Measurements from ENCODE around the gene NUP214.
"Not testable (repeated sequence)": the region's sequence is repeated elsewhere in the genome, so short reads cannot be mapped to it uniquely, and the experiment has no call there.

Gene NUP214

DNA sequence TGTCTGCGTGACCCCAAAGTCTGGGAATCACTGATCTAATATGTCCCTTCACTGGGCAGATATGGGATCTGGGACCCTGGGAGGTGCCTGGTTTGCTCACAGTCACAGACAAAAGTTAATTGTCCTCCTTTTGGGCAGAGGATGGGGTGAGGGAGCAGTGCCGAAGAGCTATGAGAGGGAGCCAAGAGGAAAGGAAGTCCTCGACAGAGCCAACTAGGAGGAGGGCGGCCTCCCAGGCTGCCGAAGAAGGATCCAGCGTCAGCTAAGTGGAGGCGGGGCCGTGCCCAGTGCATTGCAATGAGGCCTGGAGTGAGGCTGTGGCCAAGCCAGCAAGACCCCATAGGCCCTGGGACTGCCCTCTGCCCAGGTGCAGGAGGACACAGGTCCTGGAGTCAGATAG, 17.6 kb upstream of the NUP214 start:
- H3K4me3 ChIP-seq (ENCODE audit: extremely low read depth, insufficient read depth, low read length, poor library complexity, severe bottlenecking) = no peak overlapping the region
- no peak overlapping the region for H3K27ac ChIP-seq (ENCODE audit: low read depth, low read length, severe bottlenecking)
- 90 to 91% methylated on average over 4 to 8 of the region's 8 CpGs for WGBS, 2 experiments (ENCODE audit: insufficient coverage in 2 of 2)
- H3K36me3 ChIP-seq (ENCODE audit: control insufficient read depth, insufficient read depth, low read length) = peaks cover 3% of the 10 kb centered on the region
- peaks cover 12% of the 10 kb centered on the region for H3K4me1 ChIP-seq (ENCODE audit: control insufficient read depth, insufficient read depth, low read length, poor library complexity, severe bottlenecking)
- H3K9me3 ChIP-seq (ENCODE audit: control insufficient read depth, low read length) = no peaks in the 10 kb centered on the region

- Histone ChIP-seq H3K27ac (ENCODE audit: low read depth, low read length, severe bottlenecking) (peak overlapping the region; percentile 84), H3K4me3 (ENCODE audit: extremely low read depth, insufficient read depth, low read length, poor library complexity, severe bottlenecking) (no peak overlapping the region), H3K36me3 (ENCODE audit: control insufficient read depth, insufficient read depth, low read length) (no peaks in the 10 kb centered on the region), H3K9me3 (ENCODE audit: control insufficient read depth, low read length) (no peaks in the 10 kb centered on the region), H3K4me1 (ENCODE audit: control insufficient read depth, insufficient read depth, low read length, poor library complexity, severe bottlenecking) (peaks cover 12% of the 10 kb centered on the region)
- 58 to 59% methylated on average over 7 to 9 of the region's 10 CpGs for WGBS, 2 experiments (ENCODE audit: insufficient coverage in 2 of 2)
These were observed 14.1 kb upstream of the NUP214 start for GRCh38 chr9:131111186-131111853.

GRCh38 chr9:131111854-131112311, 13.5 kb upstream of the NUP214 start:
- 48 to 54% methylated on average over 12 to 23 of the region's 25 CpGs for WGBS, 2 experiments (ENCODE audit: insufficient coverage in 2 of 2)
- Histone ChIP-seq H3K4me3 (ENCODE audit: extremely low read depth, insufficient read depth, low read length, poor library complexity, severe bottlenecking) (no peak overlapping the region), H3K9me3 (ENCODE audit: control insufficient read depth, low read length) (no peaks in the 10 kb centered on the region), H3K27ac (ENCODE audit: low read depth, low read length, severe bottlenecking) (peak overlapping the region; percentile 84), H3K4me1 (ENCODE audit: control insufficient read depth, insufficient read depth, low read length, poor library complexity, severe bottlenecking) (peaks cover 12% of the 10 kb centered on the region), H3K36me3 (ENCODE audit: control insufficient read depth, insufficient read depth, low read length) (no peaks in the 10 kb centered on the region)

DNA sequence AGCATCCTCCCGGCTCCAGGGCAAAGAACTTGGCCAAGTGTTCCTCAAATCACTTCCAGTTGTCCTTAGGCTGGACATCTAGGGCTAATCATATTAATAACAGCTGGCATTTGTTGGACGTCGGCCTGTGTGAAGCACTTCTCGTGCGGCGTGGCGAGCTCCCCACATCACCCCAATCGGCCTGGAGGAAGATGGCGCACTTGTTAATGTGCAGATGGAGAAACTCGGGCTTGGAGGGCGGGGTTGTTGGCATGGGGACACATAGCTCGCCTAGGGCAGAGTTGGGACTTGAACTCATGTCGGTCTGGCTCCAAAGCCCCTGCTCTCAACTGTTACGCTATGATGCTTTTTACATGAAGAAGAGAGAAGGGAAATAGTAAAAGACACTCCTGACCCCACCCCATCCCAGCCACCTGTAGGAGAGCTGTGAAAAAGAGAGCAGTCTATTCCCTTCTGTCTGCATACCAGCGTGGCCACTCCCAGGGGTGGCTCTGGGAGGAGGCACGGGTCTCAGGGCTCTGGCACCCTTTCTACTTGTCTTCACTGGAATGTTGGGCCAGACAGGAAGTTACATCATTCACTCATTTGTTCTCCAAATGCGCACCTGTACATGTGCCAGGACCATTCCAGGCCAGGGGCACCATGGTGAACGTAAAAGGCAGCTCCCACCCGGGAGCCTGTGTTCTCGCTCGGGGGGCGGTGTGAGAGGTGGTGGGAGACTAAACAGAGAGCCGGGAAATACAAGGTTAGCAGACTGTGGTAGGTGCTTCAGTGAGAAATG, 12.8 kb upstream of the NUP214 start:
- Histone ChIP-seq H3K36me3 (ENCODE audit: control insufficient read depth, insufficient read depth, low read length) (no peaks in the 10 kb centered on the region), H3K9me3 (ENCODE audit: control insufficient read depth, low read length) (no peaks in the 10 kb centered on the region), H3K27ac (ENCODE audit: low read depth, low read length, severe bottlenecking) (peak overlapping the region; percentile 84), H3K4me1 (ENCODE audit: control insufficient read depth, insufficient read depth, low read length, poor library complexity, severe bottlenecking) (peaks cover 12% of the 10 kb centered on the region), H3K4me3 (ENCODE audit: extremely low read depth, insufficient read depth, low read length, poor library complexity, severe bottlenecking) (no peak overlapping the region)
- WGBS, 2 experiments (ENCODE audit: insufficient coverage in 2 of 2) = 91 to 97% methylated on average over 21 of the region's 23 CpGs

- Histone ChIP-seq H3K27ac (ENCODE audit: low read depth, low read length, severe bottlenecking) (no peak overlapping the region), H3K9me3 (ENCODE audit: control insufficient read depth, low read length) (no peaks in the 10 kb centered on the region), H3K4me1 (ENCODE audit: control insufficient read depth, insufficient read depth, low read length, poor library complexity, severe bottlenecking) (peaks cover 12% of the 10 kb centered on the region), H3K4me3 (ENCODE audit: extremely low read depth, insufficient read depth, low read length, poor library complexity, severe bottlenecking) (no peak overlapping the region), H3K36me3 (ENCODE audit: control insufficient read depth, insufficient read depth, low read length) (no peaks in the 10 kb centered on the region)
- 93 to 100% methylated on average over 3 of the region's 8 CpGs for WGBS, 2 experiments (ENCODE audit: insufficient coverage in 2 of 2)
These were observed 11.7 kb upstream of the NUP214 start for GRCh38 chr9:131113655-131114054.

GRCh38 chr9:131114084-131114535, 11.3 kb upstream of the NUP214 start:
- Histone ChIP-seq H3K4me1 (ENCODE audit: control insufficient read depth, insufficient read depth, low read length, poor library complexity, severe bottlenecking) (peaks cover 12% of the 10 kb centered on the region), H3K9me3 (ENCODE audit: control insufficient read depth, low read length) (no peaks in the 10 kb centered on the region), H3K4me3 (ENCODE audit: extremely low read depth, insufficient read depth, low read length, poor library complexity, severe bottlenecking) (no peak overlapping the region), H3K36me3 (ENCODE audit: control insufficient read depth, insufficient read depth, low read length) (no peaks in the 10 kb centered on the region), H3K27ac (ENCODE audit: low read depth, low read length, severe bottlenecking) (no peak overlapping the region)
- 97% methylated on average over 8 of the region's 8 CpGs for WGBS, 2 experiments (ENCODE audit: insufficient coverage in 2 of 2)

GRCh38 chr9:131115360-131115742, 10.0 kb upstream of the NUP214 start:
- WGBS, 2 experiments (ENCODE audit: insufficient coverage in 2 of 2) = 89 to 97% methylated on average over 1 to 3 of the region's 6 CpGs
- H3K27ac ChIP-seq (ENCODE audit: low read depth, low read length, severe bottlenecking); H3K36me3 ChIP-seq (ENCODE audit: control insufficient read depth, insufficient read depth, low read length); H3K4me1 ChIP-seq (ENCODE audit: control insufficient read depth, insufficient read depth, low read length, poor library complexity, severe bottlenecking); H3K9me3 ChIP-seq (ENCODE audit: control insufficient read depth, low read length); H3K4me3 ChIP-seq (ENCODE audit: extremely low read depth, insufficient read depth, low read length, poor library complexity, severe bottlenecking): not testable (repeated sequence)

- no peak overlapping the region for H3K4me3 ChIP-seq (ENCODE audit: extremely low read depth, insufficient read depth, low read length, poor library complexity, severe bottlenecking)
- H3K4me1 ChIP-seq (ENCODE audit: control insufficient read depth, insufficient read depth, low read length, poor library complexity, severe bottlenecking) = peaks cover 6% of the 10 kb centered on the region
- H3K36me3 ChIP-seq (ENCODE audit: control insufficient read depth, insufficient read depth, low read length) = peaks cover 7% of the 10 kb centered on the region
- WGBS, 2 experiments (ENCODE audit: insufficient coverage in 2 of 2) = 96 to 98% methylated on average over 17 to 21 of the region's 22 CpGs
- no peaks in the 10 kb centered on the region for H3K9me3 ChIP-seq (ENCODE audit: control insufficient read depth, low read length)
- peak overlapping the region; percentile 62 for H3K27ac ChIP-seq (ENCODE audit: low read depth, low read length, severe bottlenecking)
These were observed 8.9 kb upstream of the NUP214 start for GRCh38 chr9:131116281-131117120.

DNA sequence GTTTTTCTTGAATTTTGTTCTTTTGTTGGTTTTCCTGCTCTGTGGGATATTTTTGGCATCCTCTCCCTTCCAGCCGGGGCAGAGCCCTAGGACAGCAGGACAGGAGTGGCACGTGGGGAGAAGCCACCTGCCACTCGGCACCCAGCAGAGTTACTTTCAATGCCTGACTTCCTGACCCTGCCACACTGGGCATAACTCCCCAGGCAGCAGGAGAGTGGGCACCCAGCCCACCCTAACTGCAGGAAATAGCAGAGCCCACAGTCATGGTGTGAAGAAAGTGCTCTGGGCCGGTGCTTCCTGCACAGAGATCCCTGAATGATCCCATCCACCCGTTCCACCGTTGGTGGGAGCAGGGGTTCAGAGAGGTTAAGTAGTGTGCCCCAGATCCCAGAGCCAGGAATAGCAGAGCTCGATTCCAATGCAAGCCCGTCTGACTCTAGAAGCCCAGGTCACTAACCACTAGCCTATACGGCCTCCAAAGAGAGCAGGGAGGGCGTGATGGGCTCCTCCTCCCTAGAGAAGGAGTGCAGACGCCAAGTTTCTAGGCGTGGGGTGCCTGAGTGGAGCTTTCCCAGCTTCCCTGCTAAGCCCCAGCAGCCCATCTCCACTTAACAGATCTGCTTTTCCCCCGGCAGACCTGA, 8.1 kb upstream of the NUP214 start:
- H3K4me3 ChIP-seq (ENCODE audit: extremely low read depth, insufficient read depth, low read length, poor library complexity, severe bottlenecking) = no peak overlapping the region
- WGBS, 2 experiments (ENCODE audit: insufficient coverage in 2 of 2) = 90 to 96% methylated on average over 8 to 11 of the region's 13 CpGs

GRCh38 chr9:131117762-131118145, 7.6 kb upstream of the NUP214 start:
- WGBS, 2 experiments (ENCODE audit: insufficient coverage in 2 of 2) = 96 to 97% methylated on average over 3 of the region's 4 CpGs
- peaks cover 7% of the 10 kb centered on the region for H3K36me3 ChIP-seq (ENCODE audit: control insufficient read depth, insufficient read depth, low read length)

More for the DNA sequence above, 8.1 kb upstream of the NUP214 start:
- Histone ChIP-seq H3K27ac (ENCODE audit: low read depth, low read length, severe bottlenecking) (peak overlapping the region; percentile 62), H3K4me1 (ENCODE audit: control insufficient read depth, insufficient read depth, low read length, poor library complexity, severe bottlenecking) (no peaks in the 10 kb centered on the region), H3K9me3 (ENCODE audit: control insufficient read depth, low read length) (no peaks in the 10 kb centered on the region), H3K36me3 (ENCODE audit: control insufficient read depth, insufficient read depth, low read length) (peaks cover 7% of the 10 kb centered on the region)

More at GRCh38 chr9:131117762-131118145, 7.6 kb upstream of the NUP214 start:
- Histone ChIP-seq H3K9me3 (ENCODE audit: control insufficient read depth, low read length) (no peaks in the 10 kb centered on the region), H3K4me3 (ENCODE audit: extremely low read depth, insufficient read depth, low read length, poor library complexity, severe bottlenecking) (no peak overlapping the region), H3K27ac (ENCODE audit: low read depth, low read length, severe bottlenecking) (no peak overlapping the region), H3K4me1 (ENCODE audit: control insufficient read depth, insufficient read depth, low read length, poor library complexity, severe bottlenecking) (no peaks in the 10 kb centered on the region)
